IMR-90 (cell line): ENCODE data around the gene PPP6R1. TPM values are rescaled to one million over a fixed set of nuclear protein-coding genes. Genes with fewer than 3 reads are reported as not detected.

Experiments used
- ATAC-seq: fragments of 200-7000 bp; cut with Tn5 transposase; 2 replicates; pipeline ENCODE4 v1.9.1; 2020; ENCODE audit warnings: low read depth, mild to moderate bottlenecking, moderate library complexity
- BruUV-seq: library from RNA; stranded (reverse); fragments of 400-500 nt; replicated peaks from 2 replicates; lab custom pipeline; 2021; lab: Mats Ljungman, UMichigan
- CTCF ChIA-PET: fragments of 300-600 bp; formaldehyde crosslinking; extraction: SDS; loops from one replicate; lab custom pipeline; 2021; ENCODE audit warnings: antibody characterized with exemption; lab: Yijun Ruan, JAX
- POLR2A ChIA-PET: fragments of 300-600 bp; sonication (Branson Sonifier 250); formaldehyde crosslinking; loops from one replicate; lab custom pipeline; 2022; ENCODE audit warnings: antibody characterized with exemption; ENCODE audit not compliant: unreplicated experiment; lab: Charles Lee
- DNase-seq: peaks from one replicate; pipeline ENCODE4 v3.0.0; 2013
- H2AFZ ChIP-seq: replicated peaks from 2 replicates; pipeline ENCODE3; 2013; ENCODE audit warnings: low read length, mild to moderate bottlenecking; ENCODE audit not compliant: poor library complexity
- H2AK5ac ChIP-seq: 2 replicates; pipeline ENCODE4 v1.6.1; 2013; ENCODE audit warnings: low read depth, low read length, inconsistent platforms
- H2AK9ac ChIP-seq: replicated peaks from 2 replicates; pipeline ENCODE3; 2013; ENCODE audit warnings: mild to moderate bottlenecking, low read depth, low read length, moderate library complexity; ENCODE audit not compliant: poor library complexity
- H2BK120ac ChIP-seq: 2 replicates; pipeline ENCODE4 v1.6.1; 2013; ENCODE audit warnings: low read depth, low read length, inconsistent platforms
- H2BK15ac ChIP-seq: 3 replicates; pipeline ENCODE4 v1.6.1; 2013; ENCODE audit warnings: low read depth, low read length, inconsistent platforms
- H2BK20ac ChIP-seq: 2 replicates; pipeline ENCODE4 v1.6.1; 2013; ENCODE audit warnings: low read depth, mild to moderate bottlenecking, inconsistent platforms, low read length, moderate library complexity
- H2BK5ac ChIP-seq: 2 replicates; pipeline ENCODE4 v1.6.1; 2013; ENCODE audit warnings: mild to moderate bottlenecking, low read depth, low read length, inconsistent platforms; ENCODE audit not compliant: poor library complexity, severe bottlenecking
- H3K14ac ChIP-seq: replicated peaks from 2 replicates; pipeline ENCODE4 v1.6.1; 2013; ENCODE audit warnings: low read depth, low read length, inconsistent platforms
- H3K18ac ChIP-seq: 2 replicates; pipeline ENCODE4 v1.6.1; 2013; ENCODE audit warnings: low read depth, low read length, control low read depth
- H3K23ac ChIP-seq: 2 replicates; pipeline ENCODE4 v1.6.1; 2013; ENCODE audit warnings: low read depth, low read length, inconsistent platforms
- H3K27ac ChIP-seq: 2 replicates; pipeline ENCODE4 v1.5.1; 2013; ENCODE audit warnings: mild to moderate bottlenecking, control low read depth, low read length; ENCODE audit not compliant: insufficient read depth
- H3K27me3 ChIP-seq: 2 replicates; pipeline ENCODE4 v1.6.1; 2013; ENCODE audit warnings: low read length; ENCODE audit not compliant: control insufficient read depth, insufficient read depth
- H3K36me3 ChIP-seq: 2 replicates; pipeline ENCODE4 v1.6.1; 2013; ENCODE audit warnings: low read length, mixed read lengths; ENCODE audit not compliant: control insufficient read depth, insufficient read depth
- H3K4ac ChIP-seq: 2 replicates; pipeline ENCODE4 v1.6.1; 2013; ENCODE audit warnings: low read depth, low read length, inconsistent platforms
- H3K4me1 ChIP-seq: 2 replicates; pipeline ENCODE4 v1.6.1; 2013; ENCODE audit warnings: low read length, mixed read lengths; ENCODE audit not compliant: control insufficient read depth, insufficient read depth
- H3K4me2 ChIP-seq: 2 replicates; pipeline ENCODE4 v1.6.1; 2013; ENCODE audit warnings: low read depth, mild to moderate bottlenecking, control low read depth, low read length, moderate library complexity
- H3K4me3 ChIP-seq: 2 replicates; pipeline ENCODE4 v1.5.1; 2013; ENCODE audit warnings: low read depth, mild to moderate bottlenecking, control low read depth, low read length, moderate library complexity; ENCODE audit not compliant: insufficient read depth
- H3K56ac ChIP-seq: 2 replicates; pipeline ENCODE4 v1.6.1; 2013; ENCODE audit warnings: low read length, inconsistent platforms; ENCODE audit not compliant: insufficient read depth; ENCODE audit errors: extremely low read depth
- H3K79me1 ChIP-seq, 2 experiments: 2 replicates each; pipeline ENCODE4 v1.6.1; 2013; ENCODE audit warnings: low read length in 2 of 2, inconsistent platforms in 1 of 2, low read depth in 1 of 2
- H3K9ac ChIP-seq: 2 replicates; pipeline ENCODE4 v1.6.1; 2013; ENCODE audit warnings: low read depth, low read length, control low read depth
- H3K9me1 ChIP-seq: 2 replicates; pipeline ENCODE4 v1.6.1; 2013; ENCODE audit warnings: low read length, inconsistent platforms; ENCODE audit not compliant: insufficient read depth
- H3K9me3 ChIP-seq: 2 replicates; pipeline ENCODE4 v1.6.1; 2013; ENCODE audit warnings: low read length; ENCODE audit not compliant: control insufficient read depth, insufficient read depth
- H4K20me1 ChIP-seq: 2 replicates; pipeline ENCODE4 v1.6.1; 2013; ENCODE audit warnings: low read length, inconsistent platforms; ENCODE audit not compliant: insufficient read depth
- H4K5ac ChIP-seq: 2 replicates; pipeline ENCODE4 v1.6.1; 2013; ENCODE audit warnings: mild to moderate bottlenecking, low read depth, low read length, control low read depth
- H4K8ac ChIP-seq, 2 experiments: 2 replicates each; pipeline ENCODE4 v1.6.1; 2013; ENCODE audit warnings: low read depth in 2 of 2, low read length in 2 of 2, control low read depth in 1 of 2, inconsistent platforms in 1 of 2
- H4K91ac ChIP-seq: 2 replicates; pipeline ENCODE4 v1.6.1; 2013; ENCODE audit warnings: low read depth, low read length, inconsistent platforms; ENCODE audit not compliant: insufficient read depth
- BHLHE40 ChIP-seq: fragments of 150-350 bp; IDR thresholded peaks from 2 replicates; pipeline ENCODE4 v1.6.1; 2016; ENCODE audit warnings: mild to moderate bottlenecking, low read depth, low read length
- CEBPB ChIP-seq: IDR thresholded peaks from 2 replicates; pipeline ENCODE4 v1.6.1; 2012; ENCODE audit warnings: low read depth, low read length, improper control_type of control experiment
- CHD1 ChIP-seq: IDR thresholded peaks from 2 replicates; pipeline ENCODE4 v1.6.1; 2012; ENCODE audit warnings: low read depth, low read length, improper control_type of control experiment
- FOS ChIP-seq: fragments of 150-350 bp; IDR thresholded peaks from 2 replicates; pipeline ENCODE4 v1.6.1; 2016; ENCODE audit warnings: low read depth, low read length
- MAFK ChIP-seq: IDR thresholded peaks from 2 replicates; pipeline ENCODE4 v1.6.1; 2012; ENCODE audit warnings: low read depth, low read length, improper control_type of control experiment
- MAZ ChIP-seq: IDR thresholded peaks from 2 replicates; pipeline ENCODE4 v1.6.1; 2012; ENCODE audit warnings: low read depth, mild to moderate bottlenecking, low read length, improper control_type of control experiment, moderate library complexity, borderline replicate concordance
- MXI1 ChIP-seq: IDR thresholded peaks from 2 replicates; pipeline ENCODE4 v1.6.1; 2012; ENCODE audit warnings: low read depth, mild to moderate bottlenecking, low read length, moderate library complexity, borderline replicate concordance
- NFE2L2 ChIP-seq: fragments of 150-350 bp; IDR thresholded peaks from 2 replicates; pipeline ENCODE4 v1.6.1; 2016; ENCODE audit warnings: low read depth, mild to moderate bottlenecking, low read length
- POLR2A ChIP-seq: IDR thresholded peaks from 2 replicates; pipeline ENCODE4 v1.6.1; 2012; ENCODE audit warnings: mild to moderate bottlenecking, low read depth, low read length
- RAD21 ChIP-seq: IDR thresholded peaks from 2 replicates; pipeline ENCODE4 v1.6.1; 2012; ENCODE audit warnings: low read length, improper control_type of control experiment
- RCOR1 ChIP-seq: IDR thresholded peaks from 2 replicates; pipeline ENCODE4 v1.6.1; 2012; ENCODE audit warnings: mild to moderate bottlenecking, low read length, improper control_type of control experiment; ENCODE audit not compliant: insufficient replicate concordance
- RFX5 ChIP-seq: IDR thresholded peaks from 2 replicates; pipeline ENCODE4 v1.8.0; 2012; ENCODE audit warnings: low read depth, mild to moderate bottlenecking, low read length, moderate library complexity
- SMC3 ChIP-seq: fragments of 150-350 bp; IDR thresholded peaks from 2 replicates; pipeline ENCODE4 v1.6.1; 2016; ENCODE audit warnings: low read depth, mild to moderate bottlenecking, antibody characterized with exemption, low read length, moderate library complexity
- WGBS, 2 experiments: methylation state at CpG; one replicate each; pipeline versions ENCODE4 v1.1.5 to v1.1.7; 2013; ENCODE audit warnings: missing lambda C conversion rate in 2 of 2; ENCODE audit not compliant: insufficient read length in 1 of 2; ENCODE audit errors: extremely low coverage in 2 of 2; 5-methylcytosine and 5-hydroxymethylcytosine counted together
- dilution Hi-C: fragments of 300-500 bp; cut with HindIII; formaldehyde crosslinking; loops from one replicate; pipeline ENCODE4 v1.14.3; 2018; ENCODE audit warnings: low sequenced_read_pairs; ENCODE audit not compliant: unreplicated experiment
- in situ Hi-C: fragments of 300-500 bp; cut with MboI; formaldehyde crosslinking; loops from 3 replicates; pipeline ENCODE4 v1.14.3; 2019; ENCODE audit warnings: low sequenced_read_pairs, inconsistent platforms, mixed read lengths
- intact Hi-C: fragments of 100-400 bp; cut with micrococcal nuclease; formaldehyde crosslinking; loops from 2 replicates; pipeline ENCODE4 v1.10.0; 2022
- polyA plus RNA-seq, 3 experiments: library from polyadenylated mRNA; depleted of rRNA; stranded (reverse); fragments of >200 nt; gene quantifications; 2 replicates each; pipeline ENCODE4 v1.2.3, GENCODE V29; 2012; ENCODE audit warnings: low replicate concordance in 1 of 3
- total RNA-seq: library from RNA; depleted of rRNA; stranded (reverse); fragments of >200 nt; gene quantifications from 2 replicates; pipeline ENCODE4 v1.2.3, GENCODE V29; 2012
- TF ChIP-seq, protein P1 (sequence below): fragments of 150-350 bp; IDR thresholded peaks from 2 replicates; pipeline ENCODE4 v1.6.1; 2017; ENCODE audit warnings: mild to moderate bottlenecking, antibody characterized with exemption, low read length, low read depth

PPP6R1 gene
- total and polyA plus RNA-seq, 2 of the 4 experiments (the other 2 are of a cell fraction): 19.9 to 50.2 TPM

DNA sequence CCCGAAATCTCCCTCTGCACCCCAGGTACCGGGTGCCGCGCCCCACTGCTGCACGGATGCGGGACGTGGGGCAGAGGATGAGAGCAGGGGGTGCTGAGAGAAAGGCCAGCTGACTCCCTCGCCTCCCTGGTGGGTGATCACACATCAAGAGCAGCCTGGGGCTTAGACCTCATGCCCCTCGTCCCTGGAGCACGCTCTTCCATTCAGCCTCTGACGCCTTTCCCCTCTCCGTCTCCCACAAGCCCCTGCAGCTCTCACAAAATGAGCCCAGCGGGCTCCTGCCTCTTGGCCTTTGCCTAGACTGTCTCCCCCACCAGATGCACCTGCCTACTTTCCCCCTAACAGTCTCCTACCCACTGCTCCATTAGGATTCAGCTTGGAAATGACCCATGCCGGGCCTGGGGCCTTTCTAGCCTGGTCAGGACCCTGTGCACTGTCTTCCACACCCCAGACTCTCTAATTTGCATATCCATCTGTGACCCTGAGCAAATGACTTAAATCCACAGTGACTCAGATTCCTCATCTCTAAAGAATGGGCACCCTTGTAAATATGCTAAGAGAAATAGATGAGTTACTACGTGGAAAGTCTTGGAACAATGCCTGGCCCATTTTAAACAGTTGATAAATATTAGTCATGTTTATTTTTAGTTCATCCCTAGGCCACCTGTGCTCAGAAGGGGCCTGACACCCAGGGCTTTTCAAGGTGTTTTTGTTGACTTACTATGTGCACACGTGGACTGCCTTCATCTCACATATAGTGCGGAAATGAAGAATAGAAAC is 48.9 kb downstream of the PPP6R1 start:
- Histone ChIP-seq H2AK9ac (peak overlapping the region; percentile 48), H3K4ac (peak overlapping the region; percentile 89), H4K5ac (no peak overlapping the region; the same call in 1 of the 2 replicates), H2BK20ac (peak overlapping the region; percentile 94), H3K9ac (no peak overlapping the region), H3K4me3 (no peak overlapping the region), H3K36me3 (no peaks in the 10 kb centered on the region), H3K23ac (0 out of 2 replicates have a peak overlapping the region, but pooled peaks have one; percentile 67), H3K27me3 (no peaks in the 10 kb centered on the region), H4K8ac (peak overlapping the region in 1 of 2 experiments; percentile 32; a peak in 1 of 4 replicates), H3K9me3 (peaks cover 5% of the 10 kb centered on the region), H3K18ac (peak overlapping the region; percentile 29; the same call in 1 of the 2 replicates), H2AK5ac (peak overlapping the region; percentile 94), H3K14ac (0 out of 2 replicates have a peak overlapping the region, but pooled peaks have one; percentile 13), H3K9me1 (peaks cover 8% of the 10 kb centered on the region; the same call in 1 of the 2 replicates), H2BK120ac (peak overlapping the region; percentile 91), H2BK5ac (peak overlapping the region; percentile 80), H2AFZ (peak overlapping the region; percentile 77), H3K4me2 (no peak overlapping the region), H4K20me1 (peaks cover 8% of the 10 kb centered on the region), H3K79me1 (no peaks in the 10 kb centered on the region), H3K56ac (no peak overlapping the region), H4K91ac (peak overlapping the region; percentile 68), H2BK15ac (peak overlapping the region; percentile 77; the same call in 2 of the 3 replicates), H3K27ac (peak overlapping the region; percentile 39), H3K4me1 (peaks cover 21% of the 10 kb centered on the region)
- CTCF ChIA-PET: no interaction called here
- BruUV-seq: no TSS peak
- DNase-seq (peak; percentile 98), ATAC-seq (peak; percentile 73)
- in situ Hi-C loops (no loop called here), intact Hi-C loops (no loop called here), dilution Hi-C loops (no loop called here)
- POLR2A ChIA-PET: no interaction called here
- no peak for TF ChIP-seq MAFK
- no peak for TF ChIP-seq CHD1
- TF ChIP-seq POLR2A: no peak
- TF ChIP-seq MXI1: no peak
- TF ChIP-seq BHLHE40: no peak; the same call in 1 of the 2 replicates
- TF ChIP-seq SMC3: no peak
- TF ChIP-seq FOS: peak; percentile 75; the same call in 1 of the 2 replicates
- TF ChIP-seq, protein P1, sequence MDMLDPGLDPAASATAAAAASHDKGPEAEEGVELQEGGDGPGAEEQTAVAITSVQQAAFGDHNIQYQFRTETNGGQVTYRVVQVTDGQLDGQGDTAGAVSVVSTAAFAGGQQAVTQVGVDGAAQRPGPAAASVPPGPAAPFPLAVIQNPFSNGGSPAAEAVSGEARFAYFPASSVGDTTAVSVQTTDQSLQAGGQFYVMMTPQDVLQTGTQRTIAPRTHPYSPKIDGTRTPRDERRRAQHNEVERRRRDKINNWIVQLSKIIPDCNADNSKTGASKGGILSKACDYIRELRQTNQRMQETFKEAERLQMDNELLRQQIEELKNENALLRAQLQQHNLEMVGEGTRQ: no peak; the same call in 1 of the 2 replicates
- no peak for TF ChIP-seq NFE2L2
- TF ChIP-seq CEBPB: no peak
- TF ChIP-seq RCOR1: peak; percentile 87
- TF ChIP-seq RFX5: no peak
- TF ChIP-seq RAD21: no peak
- 0 out of 2 replicates have a peak, but pooled peaks have one; percentile 7 for TF ChIP-seq MAZ
- 53% methylated on average over 6 of the region's 17 CpGs; no CpG with 5 or more reads in 1 of the 2 experiments for WGBS, 2 experiments
